CD4-positive, alpha-beta T cell treated with Interleukin-21 for 1 hour (primary cell): Measurements from ENCODE around the gene ABHD8.
A peak's percentile ranks its signal among the peaks of the same experiment; 100 is the strongest.

ENCODE experiments used
- DNase-seq: peaks from one replicate; pipeline ENCODE4 v3.0.0-alpha.2; 2020

Gene ABHD8, protein sequence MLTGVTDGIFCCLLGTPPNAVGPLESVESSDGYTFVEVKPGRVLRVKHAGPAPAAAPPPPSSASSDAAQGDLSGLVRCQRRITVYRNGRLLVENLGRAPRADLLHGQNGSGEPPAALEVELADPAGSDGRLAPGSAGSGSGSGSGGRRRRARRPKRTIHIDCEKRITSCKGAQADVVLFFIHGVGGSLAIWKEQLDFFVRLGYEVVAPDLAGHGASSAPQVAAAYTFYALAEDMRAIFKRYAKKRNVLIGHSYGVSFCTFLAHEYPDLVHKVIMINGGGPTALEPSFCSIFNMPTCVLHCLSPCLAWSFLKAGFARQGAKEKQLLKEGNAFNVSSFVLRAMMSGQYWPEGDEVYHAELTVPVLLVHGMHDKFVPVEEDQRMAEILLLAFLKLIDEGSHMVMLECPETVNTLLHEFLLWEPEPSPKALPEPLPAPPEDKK

DNA sequence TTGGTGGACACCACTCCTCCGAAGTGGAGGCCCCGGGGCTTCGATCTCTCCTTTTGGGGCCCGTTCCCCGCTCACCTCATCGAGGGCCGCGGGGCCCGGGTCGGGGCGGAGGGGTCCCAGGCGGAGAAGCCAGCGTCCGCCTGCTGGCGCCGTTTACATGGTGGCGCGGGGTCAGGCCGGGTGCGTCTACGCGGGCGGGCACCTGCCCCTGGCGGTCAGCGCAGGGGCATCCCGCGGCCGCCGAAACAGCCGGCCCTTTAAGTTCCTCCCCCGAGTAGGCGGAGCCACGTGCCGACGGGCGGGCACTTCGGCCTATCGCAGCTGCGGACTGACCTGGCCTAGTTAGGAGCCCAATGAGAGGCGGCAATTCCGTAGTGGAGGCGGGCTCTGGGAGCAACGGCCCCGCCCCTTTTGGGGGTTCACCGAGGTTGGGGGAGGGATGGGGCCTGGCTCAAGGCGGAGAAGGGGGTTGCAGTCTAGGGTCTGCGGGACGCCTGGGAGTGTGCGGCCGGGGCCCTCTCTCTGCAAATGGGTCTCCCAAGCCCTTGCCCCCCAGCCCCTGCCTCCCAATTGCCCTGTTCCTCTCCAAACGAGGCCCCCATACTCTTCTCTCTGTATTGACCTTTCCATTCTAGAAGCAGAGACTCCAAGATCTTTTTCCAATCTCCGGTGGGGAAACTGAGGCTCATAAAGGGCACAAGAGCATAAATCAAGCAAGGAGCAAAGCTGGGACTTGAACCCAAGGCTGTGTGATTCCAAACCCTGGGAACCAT lies at the start of gene ABHD8:
TSS of gene ABHD8 (minus strand) at position 259 of the 773 bp plus-strand sequence. CDS start 1,809 bp downstream, outside the sequence.
- peak; percentile 95 for DNase-seq

DNA sequence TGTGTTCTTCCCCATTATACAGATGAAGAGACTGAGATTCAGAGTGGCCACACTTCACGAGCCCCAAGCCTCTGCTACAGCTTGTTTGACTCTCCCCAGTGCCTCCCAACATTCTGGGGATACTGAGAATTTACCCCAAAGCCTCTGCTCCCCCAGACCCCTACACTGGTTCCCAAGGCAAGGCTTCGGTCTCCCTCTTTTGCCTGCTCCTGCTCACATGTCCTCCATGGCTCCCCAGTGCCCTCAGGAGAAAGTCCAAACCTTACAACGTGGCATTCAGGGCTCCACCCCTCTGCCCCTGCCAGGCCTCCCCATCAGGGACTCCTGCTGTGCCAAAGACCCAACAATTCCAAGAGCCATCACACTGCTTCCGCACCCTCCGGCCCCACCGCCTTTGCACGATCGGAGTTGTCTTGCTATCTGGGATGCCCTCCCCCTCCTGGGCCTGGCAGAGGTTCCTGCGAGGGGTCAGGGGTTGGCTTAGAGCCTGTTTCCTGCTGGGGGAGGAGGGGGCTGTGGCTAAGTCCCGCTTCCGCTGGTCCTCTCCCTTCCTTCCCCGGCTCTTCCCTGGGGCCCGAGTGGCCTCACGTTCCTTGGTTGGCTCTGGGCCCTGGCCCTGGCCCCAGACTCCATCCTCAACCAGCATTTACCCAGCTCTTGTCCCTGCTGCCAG lies 49.5 kb upstream of the ABHD8 start:
- no peak for DNase-seq

DNA sequence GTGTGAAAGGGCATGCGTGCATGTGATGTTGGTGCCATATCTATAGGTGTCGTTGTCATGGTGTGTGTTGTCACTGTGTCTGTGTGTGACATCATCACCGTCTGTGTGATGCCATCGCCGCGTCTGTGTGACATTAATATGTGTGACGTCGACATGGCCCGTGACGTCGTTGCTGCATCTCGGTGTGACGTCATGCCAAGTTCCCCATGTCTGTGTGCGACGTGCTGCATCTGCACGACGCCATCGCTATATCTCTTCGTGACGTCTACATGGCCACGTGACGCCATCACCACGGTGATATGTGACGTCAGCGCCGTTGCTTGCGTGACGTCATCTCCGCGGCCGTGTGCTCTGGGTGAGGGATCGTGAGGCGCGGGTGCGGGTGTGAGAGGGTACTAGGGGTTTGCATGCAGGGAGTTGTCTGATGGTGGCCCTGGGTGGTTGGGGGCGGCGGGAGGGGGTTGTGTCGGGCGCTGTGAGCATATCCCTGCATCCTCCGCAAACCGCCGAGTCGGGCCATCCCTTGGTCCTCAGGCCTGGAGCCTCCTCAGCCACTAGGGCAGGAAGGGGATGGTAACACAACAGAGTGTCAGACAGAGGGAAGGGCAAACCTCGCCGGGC lies 48.7 kb upstream of the ABHD8 start:
- no peak for DNase-seq

DNA sequence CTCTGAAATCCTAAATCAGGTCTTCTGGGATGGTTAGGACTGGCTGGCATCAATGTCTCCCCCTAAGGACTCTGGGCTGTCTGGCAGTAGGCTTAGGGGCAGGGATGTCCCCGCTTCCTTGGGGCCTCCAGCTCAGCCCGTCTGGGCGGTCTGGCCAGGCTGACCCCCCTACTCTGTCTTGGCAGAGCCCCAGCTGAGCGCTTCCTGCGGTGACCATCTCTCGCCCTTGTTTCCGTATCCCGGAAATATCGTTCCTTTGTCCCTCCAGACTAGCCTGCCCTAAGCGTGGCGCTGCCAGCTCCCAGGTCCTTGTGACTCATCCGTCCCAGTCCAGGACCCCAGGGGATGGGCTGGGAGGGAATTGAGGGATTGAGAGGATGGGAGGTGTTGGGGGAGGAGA lies 45.5 kb upstream of the ABHD8 start:
- no peak for DNase-seq

DNA sequence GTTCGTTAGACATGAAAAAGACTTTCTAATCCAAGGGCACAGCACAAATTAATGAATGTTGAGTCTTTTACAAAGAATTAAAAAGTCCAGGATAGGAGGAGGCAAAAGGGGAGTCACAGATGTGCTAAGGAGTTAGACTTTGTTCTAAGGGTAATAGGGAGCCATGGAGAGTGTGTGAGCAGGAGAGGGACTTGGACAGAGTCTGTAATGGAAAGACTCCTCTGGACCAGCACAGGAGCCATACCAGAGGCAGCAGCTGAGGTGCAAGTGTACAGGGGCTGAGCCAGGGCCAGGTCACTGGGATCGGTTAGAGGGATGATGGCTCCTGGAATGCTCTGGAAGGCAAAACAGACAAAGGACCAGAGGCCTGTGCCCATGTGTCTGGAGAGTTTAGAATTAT lies 44.7 kb upstream of the ABHD8 start:
- no peak for DNase-seq

DNA sequence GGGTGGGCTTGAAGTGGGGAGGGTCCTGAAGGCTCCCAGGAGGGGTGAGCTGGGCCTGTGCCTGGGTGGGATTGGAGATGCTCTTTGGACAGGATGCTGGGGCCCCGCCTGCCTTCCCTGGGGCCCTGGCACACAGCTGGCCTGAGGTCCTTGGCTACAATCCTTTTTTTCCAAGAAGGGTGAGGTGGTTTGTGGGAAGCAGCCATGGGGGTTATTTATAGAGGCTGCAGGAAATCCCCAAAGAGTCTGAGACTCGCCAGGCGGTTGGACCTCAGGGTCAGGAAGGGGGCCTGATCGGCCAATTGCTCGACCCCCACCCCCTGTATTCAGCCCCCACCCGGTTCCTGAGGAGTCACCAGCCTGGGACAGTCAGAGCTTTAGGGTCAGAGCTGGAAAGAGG lies 44.1 kb upstream of the ABHD8 start:
- no peak for DNase-seq

DNA sequence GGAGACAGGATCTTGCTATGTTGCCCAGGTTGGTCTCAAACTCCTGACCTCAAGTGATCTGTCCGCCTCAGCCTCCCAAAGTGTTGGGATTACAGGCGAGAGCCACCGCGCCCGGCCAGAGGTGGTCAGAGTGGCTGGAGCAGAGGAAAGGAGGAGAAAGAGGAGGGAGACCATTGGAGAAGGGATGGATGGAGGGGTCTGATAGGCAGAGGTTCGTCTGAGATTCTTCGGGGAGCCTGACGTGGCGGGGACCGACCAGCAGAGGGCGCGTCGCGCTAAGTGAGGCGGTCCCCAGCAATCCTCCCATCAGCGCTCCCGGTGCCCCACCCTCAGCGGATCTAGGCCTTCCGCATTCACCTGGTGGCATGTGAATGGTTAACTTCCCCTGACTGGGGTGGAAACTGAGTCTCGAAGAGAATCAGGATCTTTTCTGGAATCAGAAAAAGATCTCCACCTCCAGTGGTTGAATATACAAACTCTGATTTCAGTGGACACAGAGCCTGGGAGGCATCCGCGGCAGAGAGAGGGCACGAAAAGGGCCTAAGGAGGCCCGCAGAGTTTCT lies 43.0 kb upstream of the ABHD8 start:
- DNase-seq: peak; percentile 75

DNA sequence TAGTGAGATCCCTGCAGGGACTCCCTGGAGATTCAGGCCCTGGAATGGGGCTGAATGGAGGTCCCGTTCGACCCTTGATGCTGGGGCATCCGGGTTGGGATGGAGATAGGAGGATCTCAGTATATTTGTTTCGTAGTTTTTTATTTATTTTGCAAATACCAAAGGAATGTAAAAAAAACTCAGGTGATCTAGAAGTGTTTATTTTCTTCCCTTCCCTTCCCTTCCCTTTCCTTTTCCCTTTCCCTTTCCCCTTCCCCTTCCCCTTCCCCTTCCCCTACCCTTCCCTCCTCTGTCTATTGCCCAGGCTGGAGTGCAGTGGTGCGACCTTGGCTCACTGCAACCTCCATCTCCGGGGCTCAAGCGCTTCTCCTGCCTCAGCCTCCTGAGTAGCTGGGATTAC lies 38.6 kb upstream of the ABHD8 start:
- DNase-seq: no peak

DNA sequence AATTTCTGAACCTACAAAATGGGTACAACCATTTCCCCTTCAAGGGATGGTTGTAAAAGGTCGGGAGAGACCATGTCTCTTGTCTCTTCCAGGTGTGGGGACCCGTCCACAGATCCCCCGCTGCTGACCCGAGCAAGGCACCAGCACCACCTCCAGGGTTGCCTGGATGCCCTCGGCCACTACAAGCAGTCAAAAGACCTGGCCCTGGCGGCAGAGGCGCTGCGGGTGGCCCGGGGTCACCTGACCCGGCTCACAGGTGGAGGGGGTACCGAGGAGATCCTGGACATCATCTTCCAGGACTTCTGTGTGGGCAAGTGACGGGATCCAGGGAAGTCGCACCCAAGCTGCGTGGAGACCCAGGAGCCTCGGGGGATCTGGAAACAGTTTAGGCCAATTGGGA lies 38.2 kb upstream of the ABHD8 start:
- no peak for DNase-seq

DNA sequence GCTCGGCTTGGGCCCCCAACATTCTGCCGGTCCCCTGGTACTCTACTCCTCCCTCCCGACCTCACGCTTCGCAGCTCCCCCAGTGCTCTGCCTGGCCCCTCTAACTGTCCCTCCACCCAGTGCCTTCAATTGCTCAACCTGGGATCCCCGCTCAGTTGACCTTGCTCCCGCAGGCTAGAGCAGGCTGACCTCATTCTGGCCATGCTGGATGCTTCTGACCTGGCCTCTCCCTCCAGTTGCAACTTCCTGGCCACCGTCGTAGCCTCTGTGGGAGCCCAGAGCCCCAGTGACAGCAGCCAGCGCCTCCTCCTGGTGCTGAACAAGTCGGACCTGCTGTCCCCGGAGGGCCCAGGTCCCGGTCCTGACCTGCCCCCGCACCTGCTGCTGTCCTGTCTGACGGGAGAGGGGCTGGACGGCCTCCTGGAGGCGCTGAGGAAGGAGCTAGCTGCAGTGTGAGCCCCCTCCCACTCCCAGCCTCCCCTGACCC lies 37.7 kb upstream of the ABHD8 start:
- no peak for DNase-seq

DNA sequence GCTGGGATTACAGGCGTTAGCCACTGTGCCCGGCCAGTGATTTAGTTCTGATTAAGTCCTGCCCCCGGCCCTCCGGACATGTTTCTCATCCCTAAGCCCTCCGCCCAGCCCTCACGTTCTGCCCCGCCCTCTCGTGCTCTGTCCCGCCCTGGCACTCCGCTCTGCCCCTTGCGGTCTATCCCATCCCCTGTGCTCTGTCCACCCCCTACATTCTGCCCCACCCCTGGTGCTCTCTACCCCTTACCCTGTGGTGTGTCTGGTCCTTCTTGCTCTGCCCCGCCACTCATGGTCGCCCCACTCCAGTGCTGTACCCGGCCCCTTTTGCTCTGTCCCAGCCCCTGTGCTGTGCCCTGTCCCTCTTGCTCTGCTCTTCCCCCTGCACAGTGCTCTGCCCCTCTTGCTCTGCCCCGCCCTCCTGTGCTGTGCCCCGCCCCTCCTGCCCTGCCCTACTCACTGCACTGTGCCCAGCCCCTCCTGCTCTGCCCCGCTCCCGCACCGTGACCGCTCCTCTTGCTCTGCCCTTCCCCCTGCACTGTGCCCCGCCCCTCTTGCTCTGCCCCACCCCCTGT lies 37.2 kb upstream of the ABHD8 start:
- DNase-seq: no peak

DNA sequence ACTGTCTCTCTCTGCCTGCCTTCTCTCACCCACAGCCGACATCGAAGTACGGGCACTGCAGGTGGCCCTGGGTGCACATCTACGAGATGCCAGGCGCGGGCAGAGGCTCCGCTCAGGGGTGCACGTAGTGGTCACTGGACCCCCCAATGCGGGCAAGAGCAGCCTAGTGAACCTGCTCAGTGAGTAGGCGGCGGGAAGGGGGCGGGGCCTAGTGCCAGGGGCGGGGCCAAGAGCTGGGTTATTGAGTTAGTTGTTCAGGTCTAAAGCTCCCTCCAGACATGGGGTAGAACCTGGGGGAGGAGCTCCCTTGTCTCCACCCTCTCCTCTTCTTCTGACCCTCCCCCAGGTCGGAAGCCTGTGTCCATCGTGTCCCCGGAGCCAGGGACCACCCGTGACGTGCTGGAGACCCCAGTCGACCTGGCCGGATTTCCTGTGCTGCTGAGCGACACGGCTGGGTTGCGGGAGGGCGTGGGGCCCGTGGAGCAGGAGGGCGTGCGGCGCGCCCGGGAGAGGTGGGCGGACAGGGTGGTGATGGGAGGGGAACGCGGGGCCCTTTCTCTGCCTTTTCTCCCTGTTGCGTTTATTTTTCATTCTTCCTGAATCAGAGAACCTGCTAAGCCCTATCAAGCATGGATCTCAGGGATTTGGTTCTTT lies 36.0 kb upstream of the ABHD8 start:
- DNase-seq: peak; percentile 27

DNA sequence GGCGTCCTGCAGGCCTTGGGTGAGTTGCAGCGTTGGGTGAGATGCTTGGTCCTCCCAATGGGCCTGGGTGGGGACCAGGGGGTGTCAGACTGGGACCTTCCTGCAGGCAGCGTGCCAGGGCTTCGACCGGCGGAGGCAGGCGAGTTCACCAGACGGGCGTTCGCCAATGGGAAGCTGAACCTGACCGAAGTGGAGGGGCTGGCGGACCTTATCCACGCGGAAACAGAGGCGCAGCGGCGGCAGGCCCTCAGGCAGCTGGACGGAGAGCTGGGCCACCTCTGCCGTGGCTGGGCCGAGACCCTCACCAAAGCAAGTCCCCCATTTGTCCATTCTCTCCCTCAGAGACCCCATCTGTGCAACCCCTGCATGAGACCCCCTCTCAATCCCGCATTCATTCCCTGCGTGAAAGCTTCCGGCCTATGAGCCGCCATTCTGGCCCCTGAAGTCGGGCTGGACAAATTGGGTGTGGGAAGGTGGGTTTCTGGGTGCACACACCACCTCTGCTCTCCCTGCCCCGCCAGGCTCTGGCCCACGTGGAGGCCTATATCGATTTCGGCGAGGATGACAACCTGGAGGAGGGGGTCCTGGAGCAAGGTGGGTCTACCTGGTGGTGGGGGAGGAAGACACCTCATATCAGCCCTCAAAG lies 35.3 kb upstream of the ABHD8 start:
- DNase-seq: no peak

DNA sequence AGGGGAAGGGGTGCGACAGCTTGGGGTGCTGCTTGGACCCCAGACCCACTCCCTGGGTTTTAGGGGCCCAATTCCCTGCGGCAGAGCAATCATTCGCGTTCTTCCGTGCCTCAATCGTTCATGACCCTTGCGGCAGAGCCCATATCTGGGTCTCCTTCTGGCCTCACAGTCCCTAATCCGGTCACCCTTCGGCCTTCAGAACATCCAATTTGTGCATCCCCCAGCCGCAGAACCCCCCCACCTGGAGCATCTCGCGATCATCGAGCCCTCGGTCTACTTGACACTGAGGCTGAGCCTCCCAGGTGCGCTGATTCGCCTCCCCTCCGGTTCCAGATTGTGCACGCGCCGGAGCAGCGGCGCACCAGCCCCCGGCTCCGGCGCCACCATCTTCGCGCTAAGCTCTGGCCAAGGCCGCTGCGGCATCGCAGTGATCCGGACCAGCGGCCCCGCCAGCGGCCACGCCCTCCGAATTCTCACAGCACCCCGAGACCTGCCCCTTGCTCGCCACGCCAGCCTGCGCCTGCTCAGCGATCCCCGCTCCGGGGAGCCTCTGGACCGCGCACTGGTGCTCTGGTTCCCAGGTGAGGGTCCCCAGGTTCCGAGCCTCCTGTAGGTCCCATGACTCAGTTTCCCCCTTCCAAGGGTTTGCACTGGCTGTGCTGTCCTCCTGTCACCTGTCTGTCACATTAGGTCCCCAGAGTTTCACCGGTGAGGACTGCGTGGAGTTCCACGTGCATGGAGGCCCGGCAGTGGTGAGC lies 34.6 kb upstream of the ABHD8 start:
- DNase-seq: peak; percentile 26

DNA sequence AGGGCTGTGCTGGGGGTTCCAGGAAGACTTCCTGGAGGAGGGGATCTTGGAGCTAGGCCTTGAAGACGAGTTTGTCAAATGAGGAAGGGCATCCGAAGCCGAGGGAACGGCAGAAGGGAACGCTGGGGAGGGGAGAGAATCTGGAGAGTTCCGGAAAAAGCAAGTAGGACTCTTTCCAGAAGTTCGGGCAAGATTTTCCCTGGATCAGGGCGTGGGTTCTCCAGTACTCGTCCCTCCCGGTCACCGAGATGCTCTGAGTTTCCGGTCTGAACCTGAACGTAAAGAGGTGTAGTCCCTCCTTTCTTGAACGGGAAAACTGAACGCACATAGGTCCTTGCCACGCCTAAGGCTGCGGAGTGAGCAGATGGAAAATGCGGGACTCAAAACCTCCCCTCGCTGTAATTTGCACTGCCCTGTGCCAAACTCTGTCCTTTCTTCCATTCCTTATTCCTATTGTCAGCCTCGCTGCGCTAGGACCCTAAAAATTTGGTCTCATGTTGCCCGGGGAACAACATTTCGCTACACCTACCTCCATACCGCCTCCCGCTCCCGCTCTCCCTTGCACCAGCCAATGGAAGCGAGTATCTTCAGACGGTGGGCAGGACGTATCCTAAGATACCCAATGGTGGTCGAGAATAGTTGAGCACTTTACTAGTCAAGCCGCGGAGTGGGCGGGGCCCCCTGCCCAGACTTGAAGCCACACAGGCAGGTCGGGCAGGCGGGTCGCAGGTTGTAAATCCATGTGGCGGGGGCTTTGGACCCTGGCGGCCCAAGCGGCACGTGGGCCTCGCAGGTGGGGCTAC lies 33.8 kb upstream of the ABHD8 start, which contains the start of gene GTPBP3:
TSS of gene GTPBP3 (plus strand) at position 682 of the 803 bp plus-strand sequence. CDS start at position 741, 59 bp downstream.
- peak; percentile 98 for DNase-seq

DNA sequence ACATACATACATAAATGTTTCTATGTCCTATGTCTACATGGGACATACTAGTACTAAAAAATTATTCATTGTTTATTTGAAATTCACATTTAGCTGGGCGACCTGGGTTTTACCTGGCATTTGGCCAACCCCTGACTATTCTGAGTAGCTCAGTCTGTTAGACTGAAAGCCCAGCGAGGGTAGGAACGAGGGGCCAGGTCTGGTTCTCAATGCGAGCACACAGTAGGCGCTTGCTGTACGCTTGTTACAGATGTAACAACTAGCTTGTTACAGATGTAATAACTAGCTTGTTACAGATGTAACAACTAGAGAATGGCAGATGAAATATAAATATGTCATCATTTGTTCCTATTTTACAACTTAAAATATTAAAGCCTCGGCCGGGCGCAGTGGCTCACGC lies 32.4 kb upstream of the ABHD8 start:
- no peak for DNase-seq

DNA sequence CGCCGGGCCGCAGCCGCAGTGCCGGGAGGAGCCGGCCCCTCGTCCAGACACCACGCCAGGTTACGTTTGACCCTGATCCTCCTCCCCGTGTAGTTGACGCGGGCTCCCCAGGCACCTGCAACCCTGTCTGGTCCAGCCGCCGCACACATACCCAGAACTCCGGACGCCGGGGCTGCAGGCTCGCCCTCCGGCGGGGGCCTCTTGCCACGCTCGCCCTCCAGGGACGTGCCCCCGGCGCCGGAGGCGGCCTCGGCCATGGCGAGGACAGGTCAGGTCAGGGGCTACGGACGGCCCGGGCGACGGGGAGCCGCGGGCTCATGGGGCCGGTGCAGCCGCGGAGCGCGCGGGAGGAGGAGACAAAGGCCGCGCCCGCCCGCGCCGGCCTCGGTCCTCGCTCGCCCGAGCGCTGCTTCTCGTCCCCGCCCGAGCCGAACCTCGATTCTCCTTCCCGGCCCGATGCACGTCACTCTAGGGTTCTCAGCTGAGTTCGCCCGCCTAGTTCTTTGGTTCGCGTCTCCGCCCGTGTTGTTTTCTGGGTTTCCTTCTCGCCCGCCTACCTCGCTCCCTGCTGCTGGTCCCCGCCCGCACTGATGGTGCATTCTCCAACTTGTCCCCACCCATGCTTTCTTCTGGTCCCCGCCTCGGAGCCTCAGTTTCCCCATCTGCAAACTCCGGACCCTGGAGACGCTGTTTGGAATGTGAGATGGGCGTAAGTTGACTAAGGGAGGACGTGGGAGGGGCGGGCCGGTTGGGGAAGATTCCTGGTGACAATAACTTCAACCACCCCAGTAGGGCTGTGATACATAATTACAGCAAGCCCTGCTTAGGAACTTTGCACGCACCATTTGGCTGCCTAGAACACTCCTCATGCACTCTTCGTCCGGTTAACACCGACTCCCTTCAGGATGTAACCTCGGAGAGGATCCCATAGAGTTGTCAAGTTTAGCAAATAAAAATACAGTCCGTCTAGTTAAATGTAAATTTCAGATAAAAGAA lies 31.5 kb upstream of the ABHD8 start, which contains the start of gene ANO8:
TSS of gene ANO8 (minus strand) at position 442 of the 996 bp plus-strand sequence. CDS start at position 257, 185 bp downstream.
- DNase-seq: peak; percentile 99
